ENCODE data around the gene CEP128.

GRCh38 chr14:80570930-80571298, 370.6 kb downstream of the CEP128 start:
- no peak for TF ChIP-seq POLR2AphosphoS5 (IDR thresholded peaks at IDR 0.05)
- TF ChIP-seq POLR2A (IDR thresholded peaks at IDR 0.05), result no peak
- TF ChIP-seq CTCF (IDR thresholded peaks at IDR 0.05), result no peak
- TF ChIP-seq EP300 (IDR thresholded peaks at IDR 0.05), result no peak

All from gastroesophageal sphincter (tissue), 3 donors.